IMR-90 (cell line): Measurements from ENCODE around the gene GNG12. TPM values are rescaled to one million over a fixed set of nuclear protein-coding genes. Genes with fewer than 3 reads are reported as not detected.
A peak's percentile ranks its signal among the peaks of the same experiment; 100 is the strongest.

Experiments used
- ATAC-seq: fragments of 200-7000 bp; cut with Tn5 transposase; 2 replicates; pipeline ENCODE4 v1.9.1; 2020; ENCODE audit warnings: low read depth, mild to moderate bottlenecking, moderate library complexity
- BruUV-seq: library from RNA; stranded (reverse); fragments of 400-500 nt; replicated peaks from 2 replicates; lab custom pipeline; 2021; lab: Mats Ljungman, UMichigan
- CTCF ChIA-PET: fragments of 300-600 bp; formaldehyde crosslinking; extraction: SDS; loops from one replicate; lab custom pipeline; 2021; ENCODE audit warnings: antibody characterized with exemption; lab: Yijun Ruan, JAX
- POLR2A ChIA-PET: fragments of 300-600 bp; sonication (Branson Sonifier 250); formaldehyde crosslinking; loops from one replicate; lab custom pipeline; 2022; ENCODE audit warnings: antibody characterized with exemption; ENCODE audit not compliant: unreplicated experiment; lab: Charles Lee
- DNase-seq: peaks from one replicate; pipeline ENCODE4 v3.0.0; 2013
- H2AFZ ChIP-seq: replicated peaks from 2 replicates; pipeline ENCODE3; 2013; ENCODE audit warnings: low read length, mild to moderate bottlenecking; ENCODE audit not compliant: poor library complexity
- H2AK5ac ChIP-seq: 2 replicates; pipeline ENCODE4 v1.6.1; 2013; ENCODE audit warnings: low read depth, low read length, inconsistent platforms
- H2AK9ac ChIP-seq: replicated peaks from 2 replicates; pipeline ENCODE3; 2013; ENCODE audit warnings: mild to moderate bottlenecking, low read depth, low read length, moderate library complexity; ENCODE audit not compliant: poor library complexity
- H2BK120ac ChIP-seq: 2 replicates; pipeline ENCODE4 v1.6.1; 2013; ENCODE audit warnings: low read depth, low read length, inconsistent platforms
- H2BK15ac ChIP-seq: 3 replicates; pipeline ENCODE4 v1.6.1; 2013; ENCODE audit warnings: low read depth, low read length, inconsistent platforms
- H2BK20ac ChIP-seq: 2 replicates; pipeline ENCODE4 v1.6.1; 2013; ENCODE audit warnings: low read depth, mild to moderate bottlenecking, inconsistent platforms, low read length, moderate library complexity
- H2BK5ac ChIP-seq: 2 replicates; pipeline ENCODE4 v1.6.1; 2013; ENCODE audit warnings: mild to moderate bottlenecking, low read depth, low read length, inconsistent platforms; ENCODE audit not compliant: poor library complexity, severe bottlenecking
- H3K14ac ChIP-seq: replicated peaks from 2 replicates; pipeline ENCODE4 v1.6.1; 2013; ENCODE audit warnings: low read depth, low read length, inconsistent platforms
- H3K18ac ChIP-seq: 2 replicates; pipeline ENCODE4 v1.6.1; 2013; ENCODE audit warnings: low read depth, low read length, control low read depth
- H3K23ac ChIP-seq: 2 replicates; pipeline ENCODE4 v1.6.1; 2013; ENCODE audit warnings: low read depth, low read length, inconsistent platforms
- H3K27ac ChIP-seq: 2 replicates; pipeline ENCODE4 v1.5.1; 2013; ENCODE audit warnings: mild to moderate bottlenecking, control low read depth, low read length; ENCODE audit not compliant: insufficient read depth
- H3K27me3 ChIP-seq: 2 replicates; pipeline ENCODE4 v1.6.1; 2013; ENCODE audit warnings: low read length; ENCODE audit not compliant: control insufficient read depth, insufficient read depth
- H3K36me3 ChIP-seq: 2 replicates; pipeline ENCODE4 v1.6.1; 2013; ENCODE audit warnings: low read length, mixed read lengths; ENCODE audit not compliant: control insufficient read depth, insufficient read depth
- H3K4ac ChIP-seq: 2 replicates; pipeline ENCODE4 v1.6.1; 2013; ENCODE audit warnings: low read depth, low read length, inconsistent platforms
- H3K4me1 ChIP-seq: 2 replicates; pipeline ENCODE4 v1.6.1; 2013; ENCODE audit warnings: low read length, mixed read lengths; ENCODE audit not compliant: control insufficient read depth, insufficient read depth
- H3K4me2 ChIP-seq: 2 replicates; pipeline ENCODE4 v1.6.1; 2013; ENCODE audit warnings: low read depth, mild to moderate bottlenecking, control low read depth, low read length, moderate library complexity
- H3K4me3 ChIP-seq: 2 replicates; pipeline ENCODE4 v1.5.1; 2013; ENCODE audit warnings: low read depth, mild to moderate bottlenecking, control low read depth, low read length, moderate library complexity; ENCODE audit not compliant: insufficient read depth
- H3K56ac ChIP-seq: 2 replicates; pipeline ENCODE4 v1.6.1; 2013; ENCODE audit warnings: low read length, inconsistent platforms; ENCODE audit not compliant: insufficient read depth; ENCODE audit errors: extremely low read depth
- H3K79me1 ChIP-seq, 2 experiments: 2 replicates each; pipeline ENCODE4 v1.6.1; 2013; ENCODE audit warnings: low read length in 2 of 2, inconsistent platforms in 1 of 2, low read depth in 1 of 2
- H3K9ac ChIP-seq: 2 replicates; pipeline ENCODE4 v1.6.1; 2013; ENCODE audit warnings: low read depth, low read length, control low read depth
- H3K9me1 ChIP-seq: 2 replicates; pipeline ENCODE4 v1.6.1; 2013; ENCODE audit warnings: low read length, inconsistent platforms; ENCODE audit not compliant: insufficient read depth
- H3K9me3 ChIP-seq: 2 replicates; pipeline ENCODE4 v1.6.1; 2013; ENCODE audit warnings: low read length; ENCODE audit not compliant: control insufficient read depth, insufficient read depth
- H4K20me1 ChIP-seq: 2 replicates; pipeline ENCODE4 v1.6.1; 2013; ENCODE audit warnings: low read length, inconsistent platforms; ENCODE audit not compliant: insufficient read depth
- H4K5ac ChIP-seq: 2 replicates; pipeline ENCODE4 v1.6.1; 2013; ENCODE audit warnings: mild to moderate bottlenecking, low read depth, low read length, control low read depth
- H4K8ac ChIP-seq, 2 experiments: 2 replicates each; pipeline ENCODE4 v1.6.1; 2013; ENCODE audit warnings: low read depth in 2 of 2, low read length in 2 of 2, control low read depth in 1 of 2, inconsistent platforms in 1 of 2
- H4K91ac ChIP-seq: 2 replicates; pipeline ENCODE4 v1.6.1; 2013; ENCODE audit warnings: low read depth, low read length, inconsistent platforms; ENCODE audit not compliant: insufficient read depth
- CEBPB ChIP-seq: IDR thresholded peaks from 2 replicates; pipeline ENCODE4 v1.6.1; 2012; ENCODE audit warnings: low read depth, low read length, improper control_type of control experiment
- CHD1 ChIP-seq: IDR thresholded peaks from 2 replicates; pipeline ENCODE4 v1.6.1; 2012; ENCODE audit warnings: low read depth, low read length, improper control_type of control experiment
- POLR2A ChIP-seq: IDR thresholded peaks from 2 replicates; pipeline ENCODE4 v1.6.1; 2012; ENCODE audit warnings: mild to moderate bottlenecking, low read depth, low read length
- WGBS, 2 experiments: methylation state at CpG; one replicate each; pipeline versions ENCODE4 v1.1.5 to v1.1.7; 2013; ENCODE audit warnings: missing lambda C conversion rate in 2 of 2; ENCODE audit not compliant: insufficient read length in 1 of 2; ENCODE audit errors: extremely low coverage in 2 of 2; 5-methylcytosine and 5-hydroxymethylcytosine counted together
- dilution Hi-C: fragments of 300-500 bp; cut with HindIII; formaldehyde crosslinking; loops from one replicate; pipeline ENCODE4 v1.14.3; 2018; ENCODE audit warnings: low sequenced_read_pairs; ENCODE audit not compliant: unreplicated experiment
- in situ Hi-C: fragments of 300-500 bp; cut with MboI; formaldehyde crosslinking; loops from 3 replicates; pipeline ENCODE4 v1.14.3; 2019; ENCODE audit warnings: low sequenced_read_pairs, inconsistent platforms, mixed read lengths
- intact Hi-C: fragments of 100-400 bp; cut with micrococcal nuclease; formaldehyde crosslinking; loops from 2 replicates; pipeline ENCODE4 v1.10.0; 2022
- polyA plus RNA-seq, 3 experiments: library from polyadenylated mRNA; depleted of rRNA; stranded (reverse); fragments of >200 nt; gene quantifications; 2 replicates each; pipeline ENCODE4 v1.2.3, GENCODE V29; 2012; ENCODE audit warnings: low replicate concordance in 1 of 3
- total RNA-seq: library from RNA; depleted of rRNA; stranded (reverse); fragments of >200 nt; gene quantifications from 2 replicates; pipeline ENCODE4 v1.2.3, GENCODE V29; 2012
- TF ChIP-seq, protein P1 (sequence below): conservative IDR thresholded peaks from 2 replicates; pipeline ENCODE4 v1.5.1; 2012; ENCODE audit warnings: mild to moderate bottlenecking, low read depth, low read length, improper control_type of control experiment

Gene GNG12
- total and polyA plus RNA-seq, 2 of the 4 experiments (the other 2 are of a cell fraction): 92.3 to 132 TPM

DNA sequence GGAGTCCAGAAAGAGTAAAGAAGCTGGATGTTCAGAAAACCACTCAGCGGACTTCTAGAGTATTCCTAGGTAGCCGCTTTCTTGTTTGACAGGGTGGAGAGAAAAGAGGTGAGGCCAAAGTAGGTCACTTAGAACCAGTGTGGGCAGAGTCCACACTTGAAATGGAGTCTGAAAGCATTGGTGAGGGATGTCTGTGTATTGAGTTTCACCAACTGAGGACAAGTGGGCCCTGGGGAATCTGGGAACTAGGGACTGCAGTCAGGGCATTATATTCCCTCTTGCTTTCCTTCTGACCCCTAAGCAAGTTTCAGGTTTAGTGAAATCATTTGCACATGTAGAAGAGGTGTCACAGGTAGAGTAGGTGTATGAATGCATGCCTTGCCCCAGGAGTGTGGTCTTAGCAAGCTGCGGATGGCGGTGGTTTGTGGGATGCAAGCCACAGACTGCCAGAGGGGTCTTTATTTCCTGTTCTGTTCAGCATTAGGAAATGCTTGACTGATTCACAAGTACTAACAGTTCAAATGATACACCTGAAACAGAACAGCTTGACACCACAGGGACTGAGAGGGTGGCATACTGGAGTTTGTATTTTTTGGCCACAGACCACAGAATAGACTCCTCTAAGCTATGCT lies 1.1 kb upstream of the GNG12 start (continued):
- no peak for TF ChIP-seq CEBPB
- TF ChIP-seq POLR2A: no peak

DNA sequence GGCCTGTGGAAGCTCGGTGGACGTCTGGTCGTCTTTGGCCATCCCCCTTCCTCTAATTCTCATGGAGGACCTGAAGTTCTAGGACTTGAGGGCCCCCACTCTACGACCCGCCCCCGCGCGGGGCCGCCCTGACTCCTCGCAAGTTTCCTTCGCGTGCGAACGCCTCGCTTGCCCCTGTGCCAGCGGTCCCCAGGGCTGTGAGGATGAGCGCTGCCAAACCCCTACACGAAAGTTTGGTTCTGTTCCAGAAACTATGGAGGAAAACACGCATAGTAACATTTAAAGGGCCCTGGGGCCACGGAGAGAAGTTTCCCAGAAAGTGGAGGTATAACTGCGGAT lies 304 bp upstream of the GNG12 start:
- dilution Hi-C loops: no loop called here
- DNase-seq: peak; percentile 61

More for the DNA sequence above, 304 bp upstream of the GNG12 start:
- ChIA-PET POLR2A (no interaction called here), CTCF (no interaction called here)
- H3K9ac ChIP-seq: peak overlapping the region; percentile 80
- H2BK5ac ChIP-seq: peak overlapping the region; percentile 81
- TF ChIP-seq, protein P1, sequence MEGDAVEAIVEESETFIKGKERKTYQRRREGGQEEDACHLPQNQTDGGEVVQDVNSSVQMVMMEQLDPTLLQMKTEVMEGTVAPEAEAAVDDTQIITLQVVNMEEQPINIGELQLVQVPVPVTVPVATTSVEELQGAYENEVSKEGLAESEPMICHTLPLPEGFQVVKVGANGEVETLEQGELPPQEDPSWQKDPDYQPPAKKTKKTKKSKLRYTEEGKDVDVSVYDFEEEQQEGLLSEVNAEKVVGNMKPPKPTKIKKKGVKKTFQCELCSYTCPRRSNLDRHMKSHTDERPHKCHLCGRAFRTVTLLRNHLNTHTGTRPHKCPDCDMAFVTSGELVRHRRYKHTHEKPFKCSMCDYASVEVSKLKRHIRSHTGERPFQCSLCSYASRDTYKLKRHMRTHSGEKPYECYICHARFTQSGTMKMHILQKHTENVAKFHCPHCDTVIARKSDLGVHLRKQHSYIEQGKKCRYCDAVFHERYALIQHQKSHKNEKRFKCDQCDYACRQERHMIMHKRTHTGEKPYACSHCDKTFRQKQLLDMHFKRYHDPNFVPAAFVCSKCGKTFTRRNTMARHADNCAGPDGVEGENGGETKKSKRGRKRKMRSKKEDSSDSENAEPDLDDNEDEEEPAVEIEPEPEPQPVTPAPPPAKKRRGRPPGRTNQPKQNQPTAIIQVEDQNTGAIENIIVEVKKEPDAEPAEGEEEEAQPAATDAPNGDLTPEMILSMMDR: no peak
- 0 out of 2 replicates have a peak, but pooled peaks have one; percentile 66 for TF ChIP-seq CHD1
- peak overlapping the region; percentile 75 to 87 for H4K8ac ChIP-seq
- H3K27me3 ChIP-seq: no peaks in the 10 kb centered on the region
- in situ Hi-C loops (no loop called here), intact Hi-C loops (loop anchor here (2.0 kb wide), 2 partner anchors 147 to 299 kb away; no protein-coding TSS in a partner anchor)
- peak overlapping the region; percentile 75 for H3K23ac ChIP-seq
- H2AK9ac ChIP-seq: peak overlapping the region; percentile 93
- peak overlapping the region; percentile 90; the same call in 1 of the 2 replicates for H2AK5ac ChIP-seq
- peak overlapping the region; percentile 39 for H3K4me2 ChIP-seq
- peaks cover 7 to 29% of the 10 kb centered on the region in 2 experiments; a peak in 3 of 4 replicates for H3K79me1 ChIP-seq
- H4K5ac ChIP-seq: peak overlapping the region; percentile 71
- peak overlapping the region; percentile 75 for H3K27ac ChIP-seq
- H3K4me1 ChIP-seq: peaks cover 7% of the 10 kb centered on the region
- H2AFZ ChIP-seq: peak overlapping the region; percentile 88
- peak overlapping the region; percentile 83; the same call in 2 of the 3 replicates for H2BK15ac ChIP-seq
- peak overlapping the region; percentile 87 for H2BK120ac ChIP-seq
- H2BK20ac ChIP-seq: peak overlapping the region; percentile 80
- H3K36me3 ChIP-seq: no peaks in the 10 kb centered on the region
- WGBS, 2 experiments: 0% methylated on average over 1 of the region's 21 CpGs; no CpG with 5 or more reads in 1 of the 2 experiments
- BruUV-seq: no TSS peak
- H3K9me3 ChIP-seq: no peaks in the 10 kb centered on the region
- peak overlapping the region; percentile 66 for H3K18ac ChIP-seq
- H3K4me3 ChIP-seq: peak overlapping the region; percentile 93
- no peak for ATAC-seq
- H4K20me1 ChIP-seq: peaks cover 4% of the 10 kb centered on the region; the same call in 1 of the 2 replicates
- peaks cover 9% of the 10 kb centered on the region for H3K9me1 ChIP-seq
- peak overlapping the region; percentile 47; the same call in 1 of the 2 replicates for H3K56ac ChIP-seq
- peak overlapping the region; percentile 86; the same call in 1 of the 2 replicates for H3K14ac ChIP-seq
- H4K91ac ChIP-seq: peak overlapping the region; percentile 81
- H3K4ac ChIP-seq: peak overlapping the region; percentile 77
